ENCODE measurements around the gene PARP16. TPM values are rescaled to one million over a fixed set of nuclear protein-coding genes. Genes with fewer than 3 reads are reported as not detected.

The PARP16 gene
- total RNA-seq, 1 donor from 2014 or later = 4.0 TPM

Other genes starting within 250 kb of the PARP16 start
- 0.15 TPM in 1 of 2 replicates, not detected in the other for gene SLC51B, start 241.5 kb downstream of the PARP16 start, total RNA-seq
- gene RASL12, start 218.9 kb downstream of the PARP16 start, total RNA-seq = not detected in 2 replicates
- not detected in 2 replicates for gene KBTBD13, start 210.1 kb downstream of the PARP16 start, total RNA-seq
- gene UBAP1L, start 171.7 kb downstream of the PARP16 start, total RNA-seq = under 0.01 and 1.4 TPM in 2 replicates
- 12.9 and 18.4 TPM in 2 replicates for gene PDCD7, start 153.1 kb downstream of the PARP16 start, total RNA-seq
- gene CLPX, start 101.5 kb downstream of the PARP16 start, total RNA-seq = 42.0 and 110 TPM in 2 replicates
- gene CILP, start 75.4 kb downstream of the PARP16 start, total RNA-seq = under 0.01 and 0.40 TPM in 2 replicates
- not detected in 2 replicates for gene RNU5A-1, start 9.2 kb upstream of the PARP16 start, total RNA-seq
- gene RNU5B-1, start 17.8 kb upstream of the PARP16 start, total RNA-seq = not detected in 2 replicates
- 0.05 TPM in 1 of 2 replicates, not detected in the other for gene IGDCC3, start 91.1 kb upstream of the PARP16 start, total RNA-seq
- gene IGDCC4, start 136.1 kb upstream of the PARP16 start, total RNA-seq = 24.1 and 58.2 TPM in 2 replicates
- 47.1 and 52.7 TPM in 2 replicates for gene DPP8, start 230.8 kb upstream of the PARP16 start, total RNA-seq
- gene HACD3, start 243.6 kb upstream of the PARP16 start, total RNA-seq = 212 and 245 TPM in 2 replicates

Measured in renal cortical epithelial cell (primary cell).